Loucy (cell line): Measurements from ENCODE around the gene PREX1.

Experiments used
- H2AFZ ChIP-seq: fragments of 200-600 bp; sonication (generic); 2 replicates; pipeline ENCODE4 v1.6.0; 2016; ENCODE audit warnings: antibody characterized with exemption, mild to moderate bottlenecking, low read length, moderate library complexity
- H3F3A ChIP-seq: fragments of 200-600 bp; 2 replicates; pipeline ENCODE4 v1.6.0; 2016; ENCODE audit warnings: antibody characterized with exemption, low read depth, mild to moderate bottlenecking
- H3K27me3 ChIP-seq: fragments of 200-600 bp; sonication (generic); 2 replicates; pipeline ENCODE4 v1.6.1; 2014; ENCODE audit warnings: low read length, mild to moderate bottlenecking; ENCODE audit not compliant: insufficient read depth, poor library complexity, severe bottlenecking
- H3K36me3 ChIP-seq: fragments of 200-600 bp; sonication (generic); 2 replicates; pipeline ENCODE4 v1.6.1; 2016; ENCODE audit warnings: low read length; ENCODE audit not compliant: insufficient read depth
- H3K4me1 ChIP-seq: fragments of 200-600 bp; sonication (generic); 2 replicates; pipeline ENCODE4 v1.5.1; 2014; ENCODE audit warnings: low read length, mild to moderate bottlenecking; ENCODE audit not compliant: insufficient read depth, poor library complexity, severe bottlenecking
- H3K4me2 ChIP-seq: fragments of 200-600 bp; sonication (generic); 2 replicates; pipeline ENCODE4 v1.6.0; 2014; ENCODE audit warnings: antibody characterized with exemption, low read length, low read depth, mild to moderate bottlenecking; ENCODE audit not compliant: poor library complexity, severe bottlenecking
- H3K4me3 ChIP-seq: fragments of 200-600 bp; sonication (generic); 2 replicates; pipeline ENCODE4 v1.5.1; 2014; ENCODE audit warnings: low read length, mild to moderate bottlenecking, mixed read lengths; ENCODE audit not compliant: poor library complexity, severe bottlenecking
- H3K79me2 ChIP-seq: fragments of 200-600 bp; sonication (generic); 2 replicates; pipeline ENCODE4 v1.6.1; 2014; ENCODE audit warnings: low read length; ENCODE audit not compliant: insufficient read depth
- H3K9ac ChIP-seq: fragments of 200-600 bp; sonication (generic); 2 replicates; pipeline ENCODE4 v1.6.0; 2014; ENCODE audit warnings: mild to moderate bottlenecking, low read depth, low read length, moderate library complexity; ENCODE audit not compliant: poor library complexity, severe bottlenecking
- H3K9me2 ChIP-seq: fragments of 200-600 bp; sonication (generic); replicated peaks from 2 replicates; pipeline ENCODE4 v1.6.1; 2016; ENCODE audit warnings: low read depth, low read length, mixed read lengths
- H3K9me3 ChIP-seq: fragments of 200-600 bp; sonication (generic); 2 replicates; pipeline ENCODE4 v1.6.1; 2014; ENCODE audit warnings: mild to moderate bottlenecking, antibody characterized with exemption, low read length, low read depth; ENCODE audit not compliant: insufficient read depth
- H4K20me1 ChIP-seq: fragments of 200-600 bp; sonication (generic); 2 replicates; pipeline ENCODE4 v1.6.0; 2014; ENCODE audit warnings: antibody characterized with exemption, low read length, mild to moderate bottlenecking; ENCODE audit not compliant: insufficient read depth, poor library complexity, severe bottlenecking
- EZH2phosphoT487 ChIP-seq: fragments of 200-600 bp; IDR thresholded peaks from 2 replicates; pipeline ENCODE4 v1.6.1; 2018; ENCODE audit warnings: antibody characterized with exemption, mild to moderate bottlenecking, moderate library complexity, borderline replicate concordance
- TF ChIP-seq, protein P1 (sequence below): fragments of 200-600 bp; sonication (generic); conservative IDR thresholded peaks from 2 replicates; pipeline ENCODE4 v1.5.1; 2014; ENCODE audit warnings: mild to moderate bottlenecking, antibody characterized with exemption, low read length

Gene PREX1

DNA sequence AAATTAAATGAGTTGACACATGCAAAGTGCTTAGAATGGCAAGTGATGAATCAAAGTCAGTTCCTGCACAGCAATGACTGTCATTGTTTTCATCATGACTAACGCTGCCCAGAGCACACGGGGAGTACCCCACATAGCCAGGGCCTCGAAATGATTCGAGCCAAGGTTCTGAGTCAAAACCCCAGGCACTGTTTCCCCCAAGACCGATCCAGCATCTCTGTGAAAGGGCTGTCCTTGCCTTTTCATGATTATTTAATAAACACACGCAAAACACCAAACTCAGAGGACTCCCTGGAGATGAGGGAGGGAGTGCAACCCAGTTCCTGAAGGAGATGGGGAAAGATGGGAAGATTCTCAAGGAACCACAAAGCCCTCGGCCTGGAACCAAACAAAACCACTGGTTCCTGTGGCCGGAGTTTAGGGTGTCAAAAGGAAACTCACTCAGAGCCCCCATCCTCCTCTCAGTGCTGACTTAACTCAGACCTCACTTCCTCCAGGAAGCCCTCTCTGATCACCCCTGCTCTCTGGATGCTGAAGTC lies 3.8 kb downstream of the PREX1 start:
- H3K36me3 ChIP-seq, result no peaks in the 10 kb centered on the region
- H3K27me3 ChIP-seq, result no peaks in the 10 kb centered on the region
- H3K4me3 ChIP-seq, result peak overlapping the region; percentile 94
- H3K9ac ChIP-seq, result no peak overlapping the region
- H2AFZ ChIP-seq, result no peak overlapping the region
- H3K4me1 ChIP-seq, result peaks cover 76% of the 10 kb centered on the region
- no peak for TF ChIP-seq EZH2phosphoT487
- TF ChIP-seq, protein P1, sequence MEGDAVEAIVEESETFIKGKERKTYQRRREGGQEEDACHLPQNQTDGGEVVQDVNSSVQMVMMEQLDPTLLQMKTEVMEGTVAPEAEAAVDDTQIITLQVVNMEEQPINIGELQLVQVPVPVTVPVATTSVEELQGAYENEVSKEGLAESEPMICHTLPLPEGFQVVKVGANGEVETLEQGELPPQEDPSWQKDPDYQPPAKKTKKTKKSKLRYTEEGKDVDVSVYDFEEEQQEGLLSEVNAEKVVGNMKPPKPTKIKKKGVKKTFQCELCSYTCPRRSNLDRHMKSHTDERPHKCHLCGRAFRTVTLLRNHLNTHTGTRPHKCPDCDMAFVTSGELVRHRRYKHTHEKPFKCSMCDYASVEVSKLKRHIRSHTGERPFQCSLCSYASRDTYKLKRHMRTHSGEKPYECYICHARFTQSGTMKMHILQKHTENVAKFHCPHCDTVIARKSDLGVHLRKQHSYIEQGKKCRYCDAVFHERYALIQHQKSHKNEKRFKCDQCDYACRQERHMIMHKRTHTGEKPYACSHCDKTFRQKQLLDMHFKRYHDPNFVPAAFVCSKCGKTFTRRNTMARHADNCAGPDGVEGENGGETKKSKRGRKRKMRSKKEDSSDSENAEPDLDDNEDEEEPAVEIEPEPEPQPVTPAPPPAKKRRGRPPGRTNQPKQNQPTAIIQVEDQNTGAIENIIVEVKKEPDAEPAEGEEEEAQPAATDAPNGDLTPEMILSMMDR, result no peak
- no peaks in the 10 kb centered on the region for H3F3A ChIP-seq
- no peaks in the 10 kb centered on the region for H3K9me3 ChIP-seq
- no peaks in the 10 kb centered on the region for H3K9me2 ChIP-seq
- H4K20me1 ChIP-seq, result peaks cover 13% of the 10 kb centered on the region
- H3K79me2 ChIP-seq, result peaks cover 79% of the 10 kb centered on the region
- peak overlapping the region; percentile 62 for H3K4me2 ChIP-seq

DNA sequence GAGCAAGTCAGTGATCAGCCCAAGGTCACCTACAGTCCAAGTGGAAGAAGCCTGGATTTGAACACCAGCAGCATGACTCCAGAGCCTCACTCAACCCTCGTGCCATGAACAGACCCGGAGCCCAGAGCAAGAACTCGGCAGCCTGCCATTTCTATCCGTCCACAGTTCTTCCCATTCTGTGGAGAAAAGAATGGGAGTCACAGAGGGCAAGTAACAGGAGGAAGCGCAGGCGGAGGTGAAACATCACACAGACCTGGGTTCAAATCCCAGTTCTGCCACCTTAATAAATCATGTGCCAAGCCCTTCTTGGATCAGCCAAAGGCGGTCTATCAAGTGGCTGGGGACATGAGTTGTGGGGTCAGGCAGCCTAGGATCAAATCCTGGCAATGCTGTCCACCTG lies 4.3 kb downstream of the PREX1 start:
- H3K4me1 ChIP-seq, result peaks cover 79% of the 10 kb centered on the region
- TF ChIP-seq EZH2phosphoT487, result no peak
- TF ChIP-seq, protein P1, result no peak
- peak overlapping the region; percentile 94 for H3K4me3 ChIP-seq
- H3F3A ChIP-seq, result no peaks in the 10 kb centered on the region
- H3K9me2 ChIP-seq, result no peaks in the 10 kb centered on the region
- peak overlapping the region; percentile 62 for H3K4me2 ChIP-seq
- H3K36me3 ChIP-seq, result no peaks in the 10 kb centered on the region
- no peaks in the 10 kb centered on the region for H3K9me3 ChIP-seq
- H3K9ac ChIP-seq, result peak overlapping the region; percentile 43
- no peak overlapping the region for H2AFZ ChIP-seq
- peaks cover 13% of the 10 kb centered on the region for H4K20me1 ChIP-seq
- peaks cover 85% of the 10 kb centered on the region for H3K79me2 ChIP-seq
- H3K27me3 ChIP-seq, result no peaks in the 10 kb centered on the region

DNA sequence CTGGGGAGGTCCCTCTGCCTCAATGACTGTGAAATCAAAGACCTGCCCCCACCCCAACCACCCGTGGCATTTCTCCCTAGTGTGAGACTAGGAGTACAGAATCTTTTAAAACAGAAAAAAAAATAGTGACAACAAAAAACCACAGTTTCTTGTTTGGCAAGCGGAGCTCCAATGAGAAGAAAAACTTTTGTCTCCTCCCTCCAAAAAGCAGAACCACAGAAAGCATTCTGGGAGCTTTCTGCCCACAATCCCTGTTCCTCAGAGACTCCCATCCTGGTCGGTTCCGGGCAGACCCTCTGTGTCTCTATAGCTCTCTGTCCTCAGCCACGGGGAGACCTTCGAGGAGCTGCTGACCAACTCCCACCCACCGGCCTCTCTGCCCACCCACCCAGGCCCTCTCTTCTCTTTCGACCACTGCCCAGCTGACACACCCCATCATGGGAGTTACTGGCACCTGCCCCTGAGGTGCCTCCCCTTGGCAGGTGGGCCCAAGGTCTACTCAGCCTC lies 4.9 kb downstream of the PREX1 start:
- Histone ChIP-seq H3K4me1 (peaks cover 83% of the 10 kb centered on the region), H4K20me1 (peaks cover 13% of the 10 kb centered on the region), H3K27me3 (no peaks in the 10 kb centered on the region), H3K4me3 (peak overlapping the region; percentile 94), H3K79me2 (peaks cover 87% of the 10 kb centered on the region), H3K4me2 (peak overlapping the region; percentile 62), H3K9ac (peak overlapping the region; percentile 43), H3K36me3 (no peaks in the 10 kb centered on the region), H2AFZ (no peak overlapping the region), H3F3A (no peaks in the 10 kb centered on the region), H3K9me3 (no peaks in the 10 kb centered on the region), H3K9me2 (no peaks in the 10 kb centered on the region)
- TF ChIP-seq, protein P1, result no peak
- no peak for TF ChIP-seq EZH2phosphoT487
